HG02678 (cell line): ENCODE results near the gene DDX4.
"Not testable (repeated sequence)": the region's sequence is repeated elsewhere in the genome, so short reads cannot be mapped to it uniquely, and the experiment has no call there.

Source experiments
- ATAC-seq: cut with Tn5 transposase; IDR thresholded peaks from one replicate; pipeline ENCODE4 v1.9.1; 2021; ENCODE audit warnings: mild to moderate bottlenecking, moderate library complexity; ENCODE audit not compliant: unreplicated experiment

DDX4 gene

DNA sequence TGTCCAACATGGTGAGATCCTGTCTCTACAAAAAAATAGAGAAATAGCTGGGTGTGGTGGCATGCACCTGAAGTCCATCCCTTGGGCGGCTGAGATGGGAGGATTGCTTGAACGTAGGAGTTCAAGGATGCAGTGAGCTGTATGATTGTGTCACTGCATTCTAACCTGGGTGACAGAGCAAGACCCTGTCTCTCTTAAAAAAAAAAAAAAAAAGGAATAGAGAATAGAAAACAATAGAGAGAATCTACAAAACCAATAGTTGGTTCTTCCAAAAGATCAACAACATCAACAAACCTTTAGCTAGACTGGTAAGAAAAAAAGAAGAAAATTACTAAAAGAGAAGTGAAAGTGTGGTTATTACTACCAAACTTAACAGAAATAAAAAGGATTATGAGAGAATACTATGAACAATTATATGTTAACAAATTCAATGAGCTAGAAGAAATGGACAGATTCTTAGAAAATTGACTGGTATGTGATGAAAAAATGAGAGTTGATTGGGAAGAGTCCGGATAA is 17.6 kb upstream of the DDX4 start:
- no peak for ATAC-seq

DNA sequence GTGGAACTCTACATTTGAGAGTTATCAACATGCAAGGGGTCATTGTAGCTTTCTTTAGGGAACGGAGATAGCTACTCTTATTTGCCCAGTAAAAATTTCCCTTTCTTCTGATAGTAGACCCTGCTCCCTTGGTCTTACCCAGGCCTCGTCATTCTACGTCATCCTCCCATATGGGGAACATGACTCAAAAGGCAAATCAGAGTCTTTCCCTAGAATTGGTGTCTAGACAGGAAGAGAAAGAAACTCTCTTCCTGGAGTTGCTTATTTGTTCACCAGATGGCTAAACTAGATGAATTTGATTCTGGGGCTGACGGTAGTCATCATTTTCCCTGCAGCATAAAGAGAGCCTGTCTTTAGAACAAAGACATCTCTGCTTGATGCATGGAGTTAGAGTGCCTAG is 13.6 kb upstream of the DDX4 start:
- no peak for ATAC-seq

DNA sequence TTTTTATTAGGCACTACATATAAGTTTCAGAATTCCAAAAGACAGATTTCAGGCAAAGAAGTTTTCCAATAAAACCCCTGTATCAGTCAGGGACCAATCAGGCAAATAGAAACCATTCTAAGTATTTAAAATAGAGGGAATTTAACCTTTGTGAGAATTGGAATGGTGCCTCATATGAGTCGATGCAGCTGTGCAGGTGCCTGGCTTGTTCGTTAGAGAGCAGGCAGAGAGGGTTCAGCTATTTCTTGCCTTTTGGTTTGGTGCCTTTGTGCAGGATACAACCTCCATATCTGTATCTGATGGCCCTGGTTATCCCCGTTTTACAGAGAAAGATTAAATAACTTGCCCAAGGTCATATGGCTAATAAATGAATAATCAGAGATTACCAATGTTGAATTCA is 6.0 kb upstream of the DDX4 start:
- no peak for ATAC-seq

DNA sequence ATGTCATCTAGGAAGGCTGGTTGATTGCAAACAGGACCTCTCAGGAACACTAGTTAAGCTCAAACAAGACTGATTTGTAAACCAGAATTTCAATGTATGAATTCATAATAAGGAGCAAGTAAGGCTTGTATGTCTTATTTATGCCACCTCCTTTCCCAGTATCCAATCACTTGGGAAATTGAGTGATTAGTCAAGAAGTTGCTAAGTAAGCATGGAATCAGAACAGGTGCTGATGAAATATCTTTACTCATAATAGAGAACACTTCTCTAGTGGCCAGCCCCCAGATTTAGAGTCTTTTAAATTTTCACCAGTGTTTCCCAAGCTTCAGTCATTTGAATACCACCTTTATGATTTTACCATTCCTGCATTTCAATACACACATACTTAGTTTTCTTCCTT is 5.3 kb upstream of the DDX4 start:
- no peak for ATAC-seq

DNA sequence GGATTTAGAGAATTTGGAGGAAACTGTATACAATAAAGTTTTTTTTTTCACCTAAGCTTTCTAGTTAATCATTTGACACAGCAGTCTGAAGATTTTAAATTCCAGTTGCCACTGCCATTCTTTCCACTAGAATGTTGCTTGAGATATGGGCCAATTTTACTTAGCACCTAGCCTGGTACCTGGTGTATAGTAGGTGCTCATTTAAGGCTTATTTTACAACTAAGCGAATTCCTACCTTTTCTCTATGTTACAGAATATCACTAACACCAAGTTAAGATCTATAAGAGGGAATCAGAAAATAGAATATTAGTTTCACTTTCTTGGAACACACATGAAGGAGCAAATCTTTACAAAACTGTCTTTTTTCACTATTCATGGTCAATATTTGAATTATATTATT is 3.2 kb upstream of the DDX4 start:
- ATAC-seq, result no peak

DNA sequence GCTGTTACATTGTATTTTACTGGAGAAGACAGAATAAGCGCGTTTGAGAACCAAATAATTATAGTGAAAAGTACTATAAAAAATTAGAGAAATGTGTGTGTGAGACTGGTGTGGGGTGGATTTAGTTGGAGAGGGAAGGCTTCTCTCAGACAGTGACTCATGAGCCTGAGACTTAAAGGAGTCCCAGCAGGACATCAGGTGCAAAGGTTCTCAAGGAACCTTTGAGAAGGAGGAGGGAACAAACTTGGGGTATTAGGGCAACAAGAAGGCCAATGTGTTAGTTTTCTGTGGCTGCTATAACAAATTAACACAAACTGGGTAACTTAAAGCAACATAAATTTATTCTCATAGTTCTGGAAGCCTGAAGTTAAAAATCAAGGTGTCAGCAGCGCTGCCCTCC is 4.9 kb downstream of the DDX4 start:
- ATAC-seq, result no peak

DNA sequence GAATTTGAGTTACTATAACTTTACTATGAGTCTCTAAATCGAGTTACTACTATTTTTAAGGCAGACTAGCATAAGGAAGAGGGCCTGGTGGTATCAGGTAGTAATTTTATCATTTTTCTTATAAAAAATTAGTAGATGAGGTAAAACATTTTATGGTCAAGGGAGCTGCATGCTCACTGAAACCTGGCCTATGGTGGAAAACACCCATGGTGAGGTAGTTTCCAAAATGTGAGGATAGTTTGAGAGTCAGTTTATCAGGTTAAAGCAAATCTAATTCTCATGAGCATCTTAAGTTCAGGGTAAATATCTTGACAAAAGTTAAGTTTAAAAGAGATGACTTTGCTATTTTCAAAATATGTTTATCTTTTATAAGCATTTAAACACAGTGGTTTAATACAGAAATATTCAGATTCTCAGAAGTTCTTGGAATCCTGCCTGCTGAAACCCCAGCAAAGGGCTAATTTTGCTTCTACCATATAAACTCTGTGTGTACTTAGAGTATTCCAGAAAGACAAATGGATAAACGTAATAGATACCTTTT is 10.0 kb downstream of the DDX4 start:
- ATAC-seq, result no peak

DNA sequence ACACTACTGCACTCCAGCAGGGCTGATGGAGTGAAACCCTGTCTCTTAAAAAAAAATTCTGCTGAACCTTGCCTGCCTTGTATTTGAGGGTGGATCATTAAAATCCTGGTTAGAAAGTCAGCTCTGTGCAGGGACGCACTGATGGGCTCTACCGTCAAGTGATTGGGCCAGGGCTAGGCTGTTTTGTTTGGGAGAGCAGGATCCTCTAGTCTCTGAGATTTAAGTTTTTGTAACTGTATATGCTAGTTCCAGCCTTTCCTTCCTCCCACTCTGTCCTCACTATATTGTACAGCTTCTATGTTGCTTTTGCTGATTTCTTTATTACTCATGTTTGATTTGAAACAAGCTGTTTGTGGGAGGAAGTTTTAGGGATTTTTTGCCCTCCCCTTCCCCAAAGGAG is 11.5 kb downstream of the DDX4 start:
- ATAC-seq, result no peak

DNA sequence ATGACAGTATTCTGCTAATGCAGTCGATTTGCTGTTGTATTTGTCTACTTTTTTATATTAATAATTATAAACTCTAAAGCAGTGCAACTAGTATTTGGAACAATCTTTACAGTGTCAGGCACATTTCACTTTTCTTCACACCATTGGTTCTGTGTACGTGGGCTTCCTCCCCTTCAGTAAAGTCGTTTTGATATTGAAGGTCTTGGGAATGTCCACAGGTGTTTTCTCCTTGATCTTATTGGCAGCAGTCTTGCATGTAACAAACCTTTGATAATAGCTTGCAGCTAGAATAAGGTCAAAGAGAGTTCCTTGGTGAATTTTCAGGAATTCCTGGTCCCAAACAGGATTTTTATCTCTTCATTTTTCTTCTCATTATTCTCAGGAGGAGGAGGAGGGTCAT is 12.2 kb downstream of the DDX4 start:
- no peak for ATAC-seq

DNA sequence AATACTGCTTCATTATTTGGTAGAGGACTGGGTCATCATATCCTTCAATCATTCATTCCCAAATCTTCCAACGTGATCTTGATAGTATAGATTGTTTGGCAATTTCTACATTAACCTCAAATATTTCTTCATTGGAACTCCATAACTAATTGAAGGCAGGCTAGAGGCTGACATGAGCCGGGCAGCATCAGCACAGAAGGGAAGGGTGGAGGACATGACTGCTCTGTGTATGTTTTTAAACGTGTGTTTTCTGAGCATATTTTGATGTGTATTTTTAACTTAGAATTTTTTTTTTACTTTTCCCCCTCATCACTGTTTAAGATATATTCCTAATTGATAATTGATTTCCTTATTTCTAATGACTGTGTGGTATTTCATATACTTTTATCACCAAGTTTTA is 12.6 kb downstream of the DDX4 start:
- no peak for ATAC-seq

DNA sequence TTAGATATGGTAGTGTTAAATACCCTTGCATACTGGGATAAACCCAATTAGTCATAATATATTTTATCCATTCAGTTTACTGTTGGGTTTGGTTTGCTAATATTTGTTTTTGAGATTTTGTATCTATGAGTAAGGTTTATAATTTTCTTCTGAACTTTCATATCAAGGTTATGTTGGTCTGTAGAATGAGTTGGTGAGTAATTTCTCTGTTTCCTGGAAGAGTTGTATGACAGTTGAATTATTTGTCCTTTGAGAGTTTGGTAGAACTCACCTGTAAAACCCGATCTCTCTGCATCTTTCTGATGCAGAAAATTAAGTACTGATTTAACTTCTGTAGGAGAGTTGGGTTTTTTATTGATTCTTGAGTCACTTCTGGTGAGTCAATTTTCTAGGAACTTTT is 20.4 kb downstream of the DDX4 start:
- ATAC-seq, result no peak

DNA sequence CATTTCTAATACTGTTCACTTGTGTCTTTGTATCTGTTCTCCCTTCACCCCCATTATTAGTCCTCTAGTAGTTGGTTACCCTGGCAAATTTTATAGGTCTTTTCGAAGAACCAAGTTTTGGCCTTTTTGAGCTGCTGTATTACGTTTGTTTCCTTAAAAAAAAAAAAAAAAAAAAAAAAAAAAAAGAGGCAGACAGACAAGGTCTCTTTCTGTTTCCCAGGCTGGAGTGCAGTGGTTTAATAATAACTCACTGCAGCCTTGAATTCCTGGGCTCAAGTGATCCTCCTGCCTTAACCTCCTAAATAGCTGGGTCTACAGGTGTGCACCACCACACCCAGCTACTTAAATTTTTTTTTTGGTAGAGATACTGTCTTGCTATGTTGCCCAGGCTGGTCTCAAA is 20.9 kb downstream of the DDX4 start:
- no peak for ATAC-seq

DNA sequence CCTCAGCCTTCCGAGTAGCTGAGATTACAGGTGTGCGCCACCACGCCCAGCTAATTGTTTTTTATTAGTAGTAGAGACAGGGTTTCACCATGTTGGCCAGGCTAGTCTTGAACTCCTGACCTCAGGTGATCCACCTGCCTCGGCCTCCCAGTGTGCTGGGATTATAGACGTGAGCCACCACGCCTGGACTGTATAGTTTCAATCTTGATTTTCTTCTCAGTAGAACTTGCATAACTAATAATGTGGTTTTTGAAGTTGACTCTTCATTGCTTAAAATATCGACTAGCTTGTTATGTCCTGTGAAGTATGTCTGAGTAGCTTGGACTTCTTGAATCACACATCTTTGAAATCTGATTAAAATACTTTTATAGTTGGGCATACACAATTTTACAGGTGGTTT is 23.9 kb downstream of the DDX4 start:
- ATAC-seq, result not testable (repeated sequence)

DNA sequence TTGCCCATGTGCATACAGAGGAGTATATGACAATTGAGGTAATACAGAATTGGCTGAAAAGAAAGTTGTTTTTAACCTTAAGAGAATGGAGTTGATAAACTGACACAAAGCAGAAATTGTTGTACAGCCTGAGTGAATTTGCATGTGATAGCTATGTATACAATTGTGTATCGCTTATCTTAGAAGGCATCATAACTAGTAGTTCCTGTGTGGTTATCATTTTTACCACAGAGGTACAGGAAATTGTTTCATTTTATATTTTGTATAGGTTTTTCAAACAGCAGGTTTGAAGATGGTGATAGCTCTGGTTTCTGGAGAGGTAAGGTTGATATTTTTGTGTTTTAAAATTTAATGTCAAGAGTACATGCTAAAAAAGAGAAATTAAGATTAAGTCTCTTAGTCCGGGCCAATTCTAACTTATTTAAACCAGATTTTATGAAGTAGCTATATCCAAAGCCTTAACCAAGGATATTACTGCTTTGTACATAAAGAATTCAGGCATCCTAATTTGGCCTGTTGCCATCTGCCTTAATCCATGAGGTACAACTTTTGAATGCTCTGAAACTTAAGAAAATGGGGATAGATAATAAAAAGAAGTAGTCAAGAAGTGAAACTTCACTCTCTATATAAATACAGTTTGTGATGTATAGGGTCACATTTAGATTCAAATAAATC is 26.0 kb downstream of the DDX4 start:
- ATAC-seq, result peak; percentile 70

DNA sequence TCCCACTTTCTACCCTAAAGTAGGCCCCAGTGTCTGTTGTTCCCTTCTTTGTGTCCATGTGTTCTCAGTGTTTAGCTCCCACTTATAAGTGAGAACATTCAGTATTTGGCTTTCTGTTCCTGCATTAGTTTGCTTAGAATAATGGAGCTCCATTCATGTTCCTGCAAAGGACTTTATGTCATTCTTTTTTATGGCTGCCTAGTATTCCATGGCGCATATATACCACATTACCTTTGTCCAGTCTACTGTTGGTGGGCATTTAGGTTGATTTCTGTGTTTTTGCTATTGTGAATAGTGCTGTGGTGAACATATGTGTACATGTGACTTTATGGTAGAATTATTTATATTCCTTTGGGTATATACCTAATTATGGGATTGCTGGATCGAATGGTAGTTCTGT is 30.4 kb downstream of the DDX4 start:
- ATAC-seq, result no peak

DNA sequence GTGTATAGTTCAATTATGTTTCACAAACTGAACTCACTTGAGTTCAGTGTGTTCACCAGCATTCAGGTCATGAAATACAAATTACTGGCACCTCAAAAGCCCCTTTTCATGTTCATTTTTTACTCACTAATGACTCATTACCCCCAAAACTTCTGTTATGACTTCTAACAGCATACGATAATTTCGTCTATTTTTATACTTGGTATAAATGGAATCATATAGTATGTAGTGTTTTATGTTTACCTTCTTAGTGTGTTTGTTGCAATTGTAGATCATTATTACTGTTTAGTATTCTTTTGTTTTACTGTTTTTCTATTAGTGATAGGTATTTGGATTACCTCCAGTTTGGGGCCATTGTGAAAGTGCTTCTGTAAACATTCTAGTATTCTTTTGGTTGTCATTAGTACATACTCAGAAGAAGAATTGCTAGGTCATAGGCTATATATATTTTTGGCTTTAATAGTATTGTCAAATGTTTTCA is 33.4 kb downstream of the DDX4 start:
- peak; percentile 78 for ATAC-seq

DNA sequence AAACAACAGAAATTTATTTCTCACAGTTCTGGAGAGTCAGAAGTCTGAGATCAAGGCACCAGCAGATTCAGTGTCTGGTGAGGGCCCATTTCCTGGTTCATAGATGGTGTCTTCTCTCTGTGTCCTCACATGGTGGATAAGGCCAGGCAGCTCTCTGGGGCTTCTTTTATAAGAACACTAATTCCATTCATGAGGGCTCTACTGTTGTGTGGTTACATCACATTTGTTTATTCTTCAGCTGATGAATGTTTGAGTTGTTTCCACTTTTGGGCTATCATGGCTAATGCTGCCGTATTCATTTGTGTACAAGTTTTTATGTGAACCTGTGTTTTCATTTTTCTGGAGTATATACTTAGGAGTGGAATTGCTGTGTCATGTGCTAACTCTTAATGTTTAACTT is 35.2 kb downstream of the DDX4 start:
- ATAC-seq, result no peak

DNA sequence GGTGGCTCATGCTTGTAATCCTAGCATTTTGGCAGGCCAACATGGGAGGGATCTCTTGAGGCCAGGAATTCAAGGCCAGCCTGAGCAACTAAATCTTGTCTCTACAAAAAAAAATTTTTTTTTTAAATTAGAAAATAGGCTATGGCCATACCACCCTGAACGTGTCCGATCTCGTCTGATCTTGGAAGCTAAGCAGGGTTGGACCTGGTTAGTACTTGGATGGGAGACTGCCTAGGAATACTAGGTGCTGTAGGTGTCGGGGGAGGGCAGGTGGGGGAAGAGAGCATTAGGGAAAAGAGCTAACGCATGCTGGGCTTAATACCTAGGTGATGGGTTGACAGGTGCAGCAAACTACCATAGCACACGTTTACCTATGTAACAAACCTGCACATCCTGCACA is 39.5 kb downstream of the DDX4 start:
- ATAC-seq, result no peak

DNA sequence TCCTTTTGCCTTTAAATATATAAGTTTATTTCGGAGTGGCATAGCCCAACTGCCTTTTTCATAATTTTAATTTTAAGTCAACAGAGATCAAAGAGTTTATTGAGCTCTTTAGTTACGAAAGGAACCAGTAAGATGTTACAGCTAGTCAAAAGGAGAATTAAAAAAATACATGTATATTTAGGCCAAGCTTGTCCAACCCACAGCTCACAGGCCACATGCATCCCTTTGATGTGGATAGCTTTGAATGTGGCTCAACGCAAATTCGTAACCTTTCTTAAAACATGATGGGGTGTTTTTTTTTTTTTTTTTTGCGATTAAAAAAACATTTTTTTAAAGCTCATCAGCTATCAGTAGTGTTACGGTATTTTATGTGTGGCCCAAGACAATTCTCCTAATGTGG is 63.1 kb downstream of the DDX4 start:
- ATAC-seq, result no peak

DNA sequence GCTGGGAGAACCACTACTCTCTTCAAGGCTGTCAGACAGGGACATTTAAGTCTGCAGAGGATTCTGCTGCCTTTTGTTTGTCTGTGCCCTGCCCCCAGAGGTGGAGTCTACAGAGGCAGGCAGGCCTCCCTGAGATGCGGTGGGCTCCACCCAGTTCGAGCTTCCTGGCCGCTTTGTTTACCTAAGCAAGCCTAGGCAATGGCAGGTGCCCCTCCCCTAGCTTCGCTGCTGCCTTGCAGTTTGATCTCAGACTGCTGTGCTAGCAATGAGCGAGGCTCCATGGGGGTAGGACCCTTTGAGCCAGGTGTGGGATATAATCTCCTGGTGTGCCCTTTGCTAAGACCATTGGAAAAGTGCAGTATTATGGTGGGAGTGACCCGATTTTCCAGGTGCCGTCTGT is 71.0 kb downstream of the DDX4 start:
- ATAC-seq, result not testable (repeated sequence)

DNA sequence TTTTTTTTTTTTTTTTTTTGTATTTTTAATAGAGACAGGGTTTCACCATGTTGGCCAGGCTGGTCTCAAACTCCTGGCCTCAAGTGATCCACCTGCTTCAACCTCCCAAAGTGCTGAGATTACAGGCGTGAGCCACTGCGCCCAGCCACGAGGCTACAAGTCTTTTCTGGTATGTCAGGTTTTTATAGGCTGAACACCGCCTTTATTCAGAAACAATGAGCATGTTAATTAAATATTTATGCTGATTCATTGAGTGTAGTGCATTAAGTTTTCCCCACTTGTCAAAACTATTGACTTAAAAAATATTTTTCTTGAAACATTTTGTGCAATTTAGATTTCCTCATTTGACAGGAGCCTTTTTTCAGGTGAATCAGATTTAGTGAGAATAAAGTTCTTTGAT is 78.1 kb downstream of the DDX4 start:
- not testable (repeated sequence) for ATAC-seq

DNA sequence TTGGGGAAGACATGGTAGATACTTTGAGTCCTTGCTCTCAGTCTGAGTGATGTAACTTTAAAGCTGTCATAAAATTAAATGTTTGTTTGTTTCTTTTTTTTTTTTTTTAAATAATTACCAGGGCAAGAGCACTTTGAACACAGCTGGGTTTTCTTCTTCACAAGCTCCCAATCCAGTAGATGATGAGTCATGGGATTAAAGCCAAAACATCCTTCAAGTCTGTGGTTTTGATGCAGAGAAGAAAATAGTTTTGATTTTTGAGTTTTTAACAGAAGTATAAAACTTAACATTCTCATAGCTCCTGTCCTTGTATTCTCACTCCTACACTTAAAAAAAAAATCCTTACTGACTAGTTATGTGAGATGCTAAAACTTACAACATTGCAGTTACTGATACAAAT is 78.5 kb downstream of the DDX4 start:
- no peak for ATAC-seq

DNA sequence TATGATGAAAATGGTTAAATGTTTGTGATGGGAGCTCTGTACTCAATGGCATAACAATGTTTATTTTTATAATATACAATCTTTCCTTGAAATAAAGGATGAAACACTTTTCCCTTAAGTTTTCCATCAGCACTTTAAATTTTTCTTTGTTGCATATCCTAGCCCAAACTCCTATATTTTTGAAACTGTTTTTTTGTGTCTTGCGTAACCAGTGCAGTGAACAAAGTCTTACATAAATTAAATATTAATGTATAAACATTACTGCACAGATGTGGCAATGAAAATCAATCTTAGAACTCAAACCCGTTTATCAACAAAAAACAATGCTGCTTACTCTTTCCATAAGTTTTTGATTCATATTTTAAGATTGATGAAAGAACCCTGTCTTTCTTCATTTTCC is 79.2 kb downstream of the DDX4 start:
- no peak for ATAC-seq
